GM21381 (cell line): Measurements from ENCODE around the gene C4orf50.

Experiments used
- ATAC-seq: cut with Tn5 transposase; IDR thresholded peaks from one replicate; pipeline ENCODE4 v1.9.1; 2021; ENCODE audit warnings: mild to moderate bottlenecking, moderate library complexity; ENCODE audit not compliant: unreplicated experiment

Gene C4orf50

DNA sequence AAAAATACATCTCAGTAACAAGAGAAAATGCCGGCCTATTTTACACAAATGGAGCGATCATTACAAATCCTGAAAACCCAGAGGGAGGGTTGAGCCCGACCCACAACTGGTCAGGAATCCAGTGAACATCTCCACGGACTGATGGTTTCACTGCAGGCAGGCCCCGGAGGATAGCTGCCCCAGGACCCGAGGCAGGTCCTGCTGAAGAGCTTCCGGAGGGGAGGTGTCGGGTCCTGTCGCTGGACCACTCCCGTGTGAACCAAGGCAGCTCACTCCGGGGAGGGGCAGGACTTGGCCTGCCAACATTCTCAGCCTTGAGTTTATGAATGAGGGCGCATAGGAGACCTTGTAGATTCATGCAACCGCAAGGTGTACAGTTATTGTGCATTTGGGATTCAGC lies 120.6 kb downstream of the C4orf50 start:
- ATAC-seq, result no peak

DNA sequence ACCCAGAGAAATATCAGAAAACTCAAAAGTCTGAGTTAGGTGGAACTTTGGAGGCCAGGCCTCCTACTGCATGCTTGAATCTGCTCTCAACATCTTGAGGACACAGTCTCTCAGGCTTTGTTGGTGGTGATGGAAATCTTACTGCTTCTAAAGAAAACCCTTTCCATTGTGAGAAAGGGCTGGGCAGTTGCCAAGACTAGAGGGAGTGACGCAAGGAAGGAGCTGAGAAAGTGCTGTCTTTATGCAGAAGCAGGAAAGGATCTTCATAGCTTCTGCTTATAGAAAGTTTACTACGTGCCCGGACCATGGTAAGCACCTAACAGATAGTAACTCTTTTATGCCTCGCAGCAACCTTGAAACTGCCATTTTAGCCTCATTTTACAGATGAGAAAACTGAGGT lies 122.9 kb downstream of the C4orf50 start:
- ATAC-seq, result no peak

DNA sequence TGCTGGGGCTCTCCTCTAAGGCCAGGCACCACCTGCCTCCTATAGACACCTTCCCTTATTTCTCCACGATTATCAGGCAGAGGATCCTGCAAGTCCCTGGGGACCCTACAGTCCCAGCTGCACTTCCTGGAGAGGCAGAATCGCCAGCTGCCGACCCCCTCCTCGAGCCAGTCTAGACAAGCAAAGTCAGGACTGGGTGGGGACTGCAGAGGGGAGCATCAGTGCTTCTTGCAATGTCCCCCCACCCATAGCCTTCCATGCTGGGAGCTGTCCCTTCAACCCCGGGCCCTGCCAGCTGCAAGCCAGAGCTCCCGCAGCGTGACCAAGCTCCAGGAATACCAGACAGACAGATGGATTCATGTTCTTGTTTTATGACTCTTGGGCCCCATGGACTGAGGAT lies 124.0 kb downstream of the C4orf50 start:
- no peak for ATAC-seq

DNA sequence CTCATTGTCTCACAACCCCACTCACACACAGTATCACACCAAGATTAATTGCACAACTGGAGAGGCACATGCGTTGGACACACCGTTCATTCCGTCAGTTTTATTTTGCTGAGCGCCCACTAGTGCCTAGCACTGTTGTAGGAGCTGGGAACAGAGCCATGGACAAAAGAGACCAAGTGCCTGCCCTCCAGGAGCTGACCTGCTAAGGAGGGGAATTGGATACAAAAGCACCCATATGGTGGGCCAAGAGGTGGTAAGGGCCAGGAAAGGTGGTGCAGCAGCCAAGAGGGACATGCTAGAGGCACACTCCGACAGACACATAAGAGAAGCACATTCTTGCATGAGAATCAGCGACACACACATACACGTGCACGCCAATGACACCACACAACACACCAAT lies 124.6 kb downstream of the C4orf50 start:
- ATAC-seq, result no peak

DNA sequence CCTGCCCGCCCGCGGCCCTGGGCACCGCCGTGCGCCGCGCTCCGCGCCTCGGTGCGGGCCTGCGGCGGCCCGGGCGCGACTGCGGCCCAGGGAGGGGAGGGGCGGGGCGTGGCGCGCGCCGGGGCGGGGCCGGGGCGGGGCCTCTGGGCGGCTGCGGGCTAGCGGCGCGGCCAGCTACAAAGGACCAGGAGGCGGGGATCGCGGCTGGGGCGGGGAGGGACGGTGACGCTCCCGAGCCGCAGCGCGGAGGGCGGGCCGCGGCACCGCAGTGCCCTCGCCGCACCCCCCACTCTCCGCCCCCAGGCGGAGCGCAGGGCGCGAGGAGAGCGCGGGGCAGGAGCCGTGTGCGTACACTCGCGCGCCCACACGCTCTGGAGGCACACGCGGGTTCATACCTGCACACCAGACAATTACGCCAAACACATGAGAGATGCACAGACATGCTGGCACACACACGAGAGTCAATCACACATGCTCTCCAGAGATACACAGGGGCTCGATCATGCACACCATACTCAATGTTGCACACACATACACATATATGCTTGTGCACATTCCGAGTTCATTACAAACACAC lies 125.1 kb downstream of the C4orf50 start, which contains the start of gene CRMP1:
Gene CRMP1 (minus strand): TSS at position 83 of the 577 bp plus-strand sequence. CDS start 117 bp downstream, outside the sequence.
- no peak for ATAC-seq

DNA sequence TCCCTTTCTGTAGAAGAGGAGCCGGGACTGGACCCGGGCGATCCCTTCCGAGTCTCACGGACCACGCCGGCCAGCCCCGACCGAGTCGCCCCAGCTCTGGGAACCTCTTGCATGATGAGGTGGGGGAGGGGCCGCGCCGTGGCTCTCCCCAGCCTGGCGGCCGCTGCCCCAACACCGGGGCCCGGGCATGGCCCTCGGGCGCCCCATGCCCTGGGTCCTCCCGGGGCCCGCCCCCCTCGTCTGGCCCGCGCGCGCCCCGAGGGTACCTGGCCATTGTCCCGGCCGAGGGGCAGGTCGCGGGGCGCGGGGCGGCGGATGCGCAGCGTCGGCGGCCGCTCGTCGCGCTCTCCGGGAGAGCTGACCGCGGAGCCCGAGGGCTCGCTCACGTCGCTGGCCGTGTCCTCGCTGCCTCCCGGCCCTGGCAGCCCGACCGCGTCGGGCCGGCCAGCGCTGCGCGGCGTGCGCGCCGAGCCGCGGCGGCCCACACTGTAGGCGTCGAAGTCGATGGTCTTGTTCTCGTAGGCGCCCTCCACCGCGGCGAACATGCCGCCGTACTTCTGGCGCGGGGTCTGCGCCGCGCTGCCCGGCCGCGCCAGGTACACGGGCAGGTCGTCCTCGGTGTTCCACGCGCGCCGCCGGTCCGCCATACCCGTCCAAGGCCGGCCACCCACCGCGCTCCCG lies 125.8 kb downstream of the C4orf50 start:
- ATAC-seq, result no peak

DNA sequence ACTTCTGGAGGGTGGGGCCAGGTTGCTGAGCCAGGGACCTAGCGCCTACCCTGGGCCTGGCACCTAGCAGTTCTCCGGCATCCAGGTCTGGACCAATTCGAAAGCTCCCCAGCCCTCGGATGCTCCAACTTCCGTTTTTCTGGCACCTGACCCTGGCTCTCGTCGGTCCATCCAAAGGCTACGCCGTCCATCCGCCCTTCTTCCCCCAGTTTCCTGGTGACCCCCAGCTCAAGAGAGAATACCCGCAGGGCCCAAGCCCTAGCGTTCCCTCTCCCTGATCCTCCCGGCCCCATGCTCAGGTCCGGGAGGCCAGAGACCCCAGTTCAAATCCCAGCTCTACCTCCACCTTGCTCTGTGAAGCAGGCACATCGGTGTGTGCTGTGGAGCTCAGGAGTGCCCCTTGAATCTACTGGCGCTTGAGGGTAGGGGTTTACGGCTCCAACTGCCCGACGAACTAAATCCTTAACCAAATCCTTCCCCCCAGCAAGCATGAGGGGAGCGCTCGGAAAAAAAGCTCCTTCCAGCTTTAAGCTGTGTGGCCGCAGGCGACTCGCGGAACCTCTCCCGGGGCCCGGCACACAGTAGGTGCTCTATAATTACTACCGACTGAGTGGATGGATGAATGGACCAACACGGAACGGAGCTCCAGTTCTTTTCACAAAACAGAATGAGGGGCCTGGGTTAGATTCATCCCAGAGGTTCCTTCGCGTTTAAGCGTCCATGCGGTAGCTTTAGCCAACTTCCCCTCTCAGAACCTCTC lies 126.5 kb downstream of the C4orf50 start:
- ATAC-seq, result no peak

DNA sequence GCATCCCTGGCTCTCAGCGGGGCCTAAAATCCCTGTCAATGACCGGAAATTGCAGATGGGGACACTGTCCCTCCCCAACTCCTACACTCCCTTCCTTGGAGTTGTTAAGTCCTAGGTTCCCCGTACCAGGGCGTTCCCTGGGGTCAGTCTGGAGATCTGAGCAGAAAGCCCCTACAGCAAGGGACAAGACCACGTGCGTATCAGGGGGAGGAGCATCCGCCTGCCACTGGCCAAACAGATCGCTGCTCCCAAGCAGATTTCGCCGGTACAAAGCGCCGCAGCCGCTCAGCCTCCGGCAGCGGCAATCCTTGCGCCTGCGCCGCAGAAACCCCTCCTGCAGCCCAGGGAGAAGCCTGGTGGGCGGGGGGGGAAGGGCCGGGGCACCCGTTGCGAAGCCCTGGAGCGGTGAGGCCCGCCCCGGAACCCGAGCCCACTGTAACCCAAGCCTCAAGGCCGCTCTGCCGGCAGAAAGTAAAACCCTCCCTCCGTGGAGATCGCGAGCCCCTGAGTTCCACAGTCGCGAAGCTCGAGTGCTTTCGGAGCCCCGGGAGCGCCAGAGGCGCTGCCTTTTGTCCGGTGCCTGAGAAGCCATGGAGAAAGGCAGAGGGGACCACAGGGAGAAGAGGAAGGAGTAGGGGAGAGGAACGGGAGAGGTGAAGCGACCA lies 128.0 kb downstream of the C4orf50 start:
- no peak for ATAC-seq

DNA sequence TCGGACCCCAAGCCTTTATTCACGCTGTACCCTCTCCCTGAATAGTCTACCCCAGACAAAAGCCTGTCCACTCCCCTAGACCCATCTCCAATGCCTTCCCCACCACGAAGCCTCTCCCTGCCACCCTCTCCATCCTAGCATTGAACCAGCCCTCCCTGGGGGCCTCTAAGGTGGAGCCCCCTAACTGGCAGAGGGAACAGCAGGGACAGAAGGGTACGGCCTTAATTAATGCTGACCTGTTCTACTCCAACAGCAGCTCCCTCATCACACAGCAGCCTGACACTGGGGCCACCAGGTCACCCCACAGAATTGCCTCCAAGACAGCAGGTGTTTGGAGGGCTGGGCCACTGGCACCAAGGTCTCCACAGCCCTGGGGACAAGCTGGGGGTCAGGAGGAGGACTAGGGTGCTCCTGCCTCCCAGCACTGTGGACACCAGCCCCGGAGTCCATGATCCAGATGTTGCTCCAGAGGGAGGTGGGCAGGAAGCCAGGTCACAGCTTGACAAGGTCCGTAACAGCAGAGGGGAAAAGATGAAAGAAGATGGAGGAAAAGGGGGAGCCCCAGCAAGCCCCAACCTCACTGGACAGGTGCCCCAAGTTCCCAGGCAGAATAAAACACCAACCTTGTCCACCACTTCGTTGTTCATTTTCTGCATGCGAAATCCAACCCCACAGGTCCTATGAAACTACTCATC lies 129.1 kb downstream of the C4orf50 start:
- ATAC-seq, result no peak

DNA sequence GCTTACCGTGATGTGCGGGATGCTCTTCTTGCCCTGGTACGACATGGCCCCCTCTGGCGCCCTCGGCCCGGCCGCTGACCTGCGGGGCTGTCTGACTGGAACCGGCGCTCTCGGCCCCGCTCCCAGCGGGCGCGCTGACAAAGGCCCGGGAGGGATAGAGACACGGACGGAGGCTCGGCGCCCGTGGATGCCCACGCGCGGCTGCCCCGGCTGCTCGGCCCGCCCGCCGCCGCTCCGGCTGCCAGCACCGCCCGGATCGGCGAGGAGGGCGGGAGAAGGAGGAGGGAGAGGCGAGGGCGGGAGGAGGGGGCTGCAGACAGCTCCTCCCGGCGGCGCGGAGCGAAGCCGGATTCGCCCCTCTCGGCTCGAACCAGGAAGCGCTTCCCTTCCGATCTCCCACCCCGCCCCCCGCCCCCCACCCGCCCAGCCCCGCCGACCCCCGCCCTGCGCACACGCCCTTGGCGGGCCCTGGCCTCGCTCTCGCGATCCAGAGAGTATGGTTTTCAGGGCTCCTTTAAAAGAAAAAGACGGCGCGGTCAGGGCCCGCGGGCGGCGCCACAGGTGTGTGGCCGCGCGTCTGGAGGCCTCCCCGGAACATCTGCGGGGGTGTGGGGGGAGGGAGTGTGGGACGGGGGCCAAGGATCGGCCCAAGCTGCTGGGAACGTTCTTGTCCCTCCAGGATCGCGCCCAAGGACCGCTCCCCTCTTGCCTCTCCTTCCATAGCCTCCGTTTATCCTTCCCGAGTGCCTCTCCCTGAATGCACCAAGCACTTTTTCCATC lies 129.8 kb downstream of the C4orf50 start:
- ATAC-seq, result no peak

DNA sequence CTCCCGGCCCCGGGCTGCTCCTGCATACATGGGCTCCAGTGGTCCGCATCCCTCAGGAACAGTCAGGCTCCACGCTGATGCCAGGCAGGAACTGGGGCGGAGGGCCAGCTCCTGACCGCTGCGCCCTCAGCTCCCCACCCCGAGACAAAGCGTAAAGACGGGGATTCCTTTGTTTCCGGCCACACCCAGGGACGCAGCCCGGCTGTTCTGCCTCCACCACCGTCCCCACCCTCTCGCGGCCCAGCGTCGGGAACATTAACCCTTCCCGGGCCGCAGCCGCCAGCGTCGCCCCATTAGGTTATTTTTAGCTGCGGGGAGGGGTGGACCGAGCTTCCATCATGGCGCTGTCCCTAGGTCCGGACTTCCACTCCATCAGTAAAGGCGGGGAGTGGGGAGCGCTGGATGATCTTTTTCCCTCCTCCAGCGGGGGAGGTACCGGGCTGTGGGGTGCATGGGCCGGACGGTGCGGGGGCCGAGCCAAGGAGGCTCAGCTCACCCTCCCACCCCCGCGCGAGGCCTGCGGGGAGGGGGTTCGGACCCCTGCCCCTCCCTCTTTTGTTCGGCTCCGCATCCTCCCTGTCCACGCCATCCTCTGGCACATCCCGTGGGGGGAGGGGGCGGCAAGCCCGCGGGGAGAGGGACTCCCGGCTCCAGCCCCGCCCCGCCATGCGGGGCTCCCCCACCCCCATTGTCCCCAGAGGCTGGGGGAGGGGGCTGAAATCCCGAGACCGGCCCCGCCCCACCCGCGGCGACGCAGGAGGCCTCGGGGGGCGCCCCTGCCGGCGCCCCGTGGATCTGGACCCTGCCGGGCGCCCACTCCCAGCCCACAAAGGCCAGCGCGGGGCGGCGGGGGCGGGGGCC lies 130.6 kb downstream of the C4orf50 start:
- no peak for ATAC-seq

DNA sequence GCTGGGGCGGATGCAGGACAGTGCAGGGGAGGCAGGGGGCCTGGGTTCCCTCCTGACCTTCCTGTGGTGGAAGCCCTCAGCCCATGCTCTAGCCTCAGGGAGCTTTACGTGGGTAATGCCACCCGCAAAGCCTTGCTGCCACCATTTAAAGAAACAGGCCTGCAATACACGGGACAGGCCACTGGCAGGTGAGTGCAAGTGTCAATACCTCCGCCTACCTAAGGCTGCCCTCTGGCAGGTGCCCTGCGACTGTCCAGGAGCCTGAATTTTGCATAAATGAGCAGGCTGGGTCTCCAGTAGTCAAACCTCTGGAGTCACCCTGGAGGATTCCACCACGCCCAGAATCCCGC lies 131.2 kb downstream of the C4orf50 start:
- no peak for ATAC-seq

DNA sequence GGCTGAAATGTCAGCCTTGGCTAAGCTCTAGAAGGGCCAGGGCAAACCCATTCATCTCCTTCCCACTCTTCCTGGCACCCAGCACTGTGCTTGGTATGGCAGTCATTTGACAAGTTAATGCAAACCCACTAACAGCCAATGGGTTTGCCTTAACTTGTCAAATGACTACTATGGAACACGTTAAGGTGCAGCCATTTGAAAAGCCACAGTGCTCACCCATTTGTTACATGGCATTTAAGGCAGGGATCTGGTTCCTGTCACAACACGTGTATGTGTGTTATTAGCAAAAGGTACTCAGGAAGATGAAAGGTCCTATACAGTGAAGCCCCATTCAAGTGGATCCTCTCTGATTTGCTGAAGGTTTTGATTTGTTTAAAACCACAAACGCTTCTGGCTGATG lies 132.5 kb downstream of the C4orf50 start:
- ATAC-seq, result no peak

DNA sequence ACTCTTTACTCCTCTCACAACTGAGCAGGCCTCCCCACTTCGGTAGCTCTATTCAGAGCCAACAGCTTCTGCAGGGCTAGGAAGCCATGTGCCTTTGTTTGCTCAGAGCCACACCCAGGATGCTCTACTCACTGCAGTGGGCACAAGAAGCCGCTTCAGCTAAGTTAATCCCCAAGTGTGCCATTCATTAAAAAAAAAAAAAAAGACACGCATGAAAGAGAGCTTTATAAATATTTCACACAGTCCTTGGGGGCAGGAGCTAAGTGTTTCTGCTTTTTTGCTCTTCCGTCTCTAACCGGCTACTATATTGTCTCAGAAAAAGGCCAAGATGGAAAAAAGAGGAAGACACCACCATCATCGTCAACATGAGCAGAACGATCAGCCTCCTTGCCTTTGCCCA lies 133.4 kb downstream of the C4orf50 start:
- ATAC-seq, result no peak

DNA sequence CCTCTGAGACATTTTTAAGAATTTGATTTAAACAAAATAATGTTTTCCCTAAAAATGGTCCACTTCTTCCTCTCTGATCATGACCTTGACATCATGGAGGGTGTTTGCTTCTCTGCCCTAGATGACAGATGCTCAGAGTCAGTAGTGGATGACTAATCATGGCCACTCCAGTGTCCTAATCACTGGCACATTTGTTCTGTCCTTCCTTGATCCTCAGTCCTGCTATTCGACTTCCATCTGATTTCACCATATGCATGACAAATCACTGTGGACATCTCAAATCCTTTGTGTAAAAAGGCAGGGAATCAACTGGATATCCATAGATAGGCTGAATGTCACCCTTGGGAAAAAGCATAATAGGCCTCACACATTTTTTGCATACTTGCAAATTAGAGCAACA lies 134.3 kb downstream of the C4orf50 start:
- ATAC-seq, result no peak

DNA sequence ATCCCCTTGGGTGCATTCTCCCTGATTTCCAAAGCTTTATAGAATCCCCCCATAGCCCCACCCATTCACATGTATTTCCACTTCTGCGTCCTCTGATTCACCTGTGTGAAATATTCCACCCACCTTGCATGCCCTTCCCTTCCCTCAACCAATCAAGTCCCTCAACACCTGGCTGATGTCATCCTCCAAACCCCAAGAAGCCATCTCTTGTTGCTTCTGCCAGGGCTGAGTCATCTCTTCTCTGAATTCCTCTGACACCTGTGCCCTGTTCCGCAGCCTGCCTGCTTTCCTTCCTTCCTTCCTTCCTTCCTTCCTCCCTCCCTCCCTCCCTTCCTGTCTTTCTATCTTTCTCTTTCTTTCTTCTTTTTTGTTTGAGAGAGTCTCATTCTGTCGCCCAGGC lies 135.3 kb downstream of the C4orf50 start:
- ATAC-seq, result no peak

DNA sequence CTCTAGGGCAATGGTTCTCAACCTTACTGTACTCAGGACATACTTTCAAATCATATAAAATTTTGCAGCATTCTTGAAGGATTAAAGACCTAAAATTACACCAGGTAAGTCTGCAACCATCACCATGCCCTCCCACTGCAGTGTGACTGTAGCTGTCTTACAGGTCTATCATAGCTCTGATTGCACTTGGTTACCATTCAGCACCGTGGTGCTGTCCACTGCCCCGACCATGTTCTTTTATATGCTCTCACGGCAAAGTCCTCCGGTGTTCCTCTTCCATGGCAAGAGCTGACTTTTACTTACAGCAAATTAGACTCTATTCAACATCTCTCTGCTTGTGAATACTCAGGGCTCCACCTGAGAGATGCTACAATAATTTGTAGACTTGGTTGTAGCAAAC lies 136.9 kb downstream of the C4orf50 start:
- no peak for ATAC-seq

DNA sequence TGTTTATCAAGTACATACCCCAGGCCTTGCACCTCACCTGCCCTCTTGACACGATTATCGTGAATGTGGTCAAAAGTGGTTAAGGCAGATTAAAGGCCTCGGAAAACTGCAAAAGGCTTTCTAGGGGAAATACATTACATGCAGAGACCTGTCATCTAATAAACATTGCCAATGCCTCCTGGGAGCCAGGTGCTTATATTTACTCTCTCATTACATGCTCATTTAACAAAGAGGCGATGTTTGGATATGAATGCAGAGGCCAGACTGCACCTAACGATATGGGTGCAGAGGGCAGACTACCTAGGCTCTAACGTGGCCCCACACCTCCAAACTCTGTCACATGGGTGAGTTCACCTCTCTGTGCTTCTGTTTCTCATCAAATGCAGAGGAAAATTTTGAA lies 139.9 kb downstream of the C4orf50 start:
- no peak for ATAC-seq

DNA sequence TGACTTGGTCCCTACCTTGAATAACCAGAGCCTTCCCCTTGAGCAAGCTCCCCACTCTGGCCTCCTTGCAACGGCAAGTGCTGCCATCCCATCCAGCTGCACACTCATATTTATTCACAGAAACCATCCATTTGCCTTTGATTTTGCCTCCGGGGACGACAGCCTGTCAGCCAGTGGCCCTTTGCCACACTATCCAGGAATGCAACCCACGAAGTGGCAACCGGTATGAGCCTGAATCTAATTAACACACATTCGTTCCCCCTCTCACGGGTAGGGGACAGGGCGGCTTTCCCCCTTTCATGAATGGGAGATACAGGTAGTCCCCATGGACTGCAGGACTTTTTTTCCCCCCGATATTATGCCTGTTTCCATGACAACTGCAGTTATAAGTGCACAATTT lies 140.8 kb downstream of the C4orf50 start:
- no peak for ATAC-seq
